Erythroblast (primary cell): Measurements from ENCODE around the gene ECD.

ENCODE experiments used
- GATA1 ChIP-seq: IDR thresholded peaks from 2 replicates; pipeline ENCODE4 v1.6.1; 2011; ENCODE audit warnings: low read depth, mild to moderate bottlenecking, control low read depth, low read length, moderate library complexity
- POLR2A ChIP-seq: IDR thresholded peaks from 2 replicates; pipeline ENCODE4 v1.6.1; 2011; ENCODE audit warnings: mild to moderate bottlenecking, low read length

DNA sequence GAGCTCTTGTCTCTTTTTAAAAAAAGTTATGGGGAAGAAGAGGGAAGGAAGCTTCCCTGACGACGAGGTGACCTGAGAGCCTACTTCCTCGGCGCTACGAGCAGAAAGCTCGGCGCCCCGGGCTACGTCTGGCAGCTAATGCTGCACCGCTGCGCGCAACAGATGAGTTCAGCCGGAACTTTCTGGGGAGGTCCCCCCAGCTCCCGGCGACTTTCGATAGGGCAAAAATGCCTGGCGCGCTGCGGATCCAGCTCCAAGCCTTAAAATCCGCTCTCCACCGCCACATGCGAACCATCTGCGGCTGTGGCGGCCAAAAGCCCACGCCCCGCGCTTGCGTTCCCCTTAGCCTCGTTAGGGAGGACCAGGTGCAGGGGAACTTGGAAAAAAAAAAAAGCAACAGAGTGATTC, 71.8 kb downstream of the ECD start:
- TF ChIP-seq POLR2A = no peak
- no peak for TF ChIP-seq GATA1
